ENCODE measurements around the gene PCDH9.

Gene PCDH9

DNA sequence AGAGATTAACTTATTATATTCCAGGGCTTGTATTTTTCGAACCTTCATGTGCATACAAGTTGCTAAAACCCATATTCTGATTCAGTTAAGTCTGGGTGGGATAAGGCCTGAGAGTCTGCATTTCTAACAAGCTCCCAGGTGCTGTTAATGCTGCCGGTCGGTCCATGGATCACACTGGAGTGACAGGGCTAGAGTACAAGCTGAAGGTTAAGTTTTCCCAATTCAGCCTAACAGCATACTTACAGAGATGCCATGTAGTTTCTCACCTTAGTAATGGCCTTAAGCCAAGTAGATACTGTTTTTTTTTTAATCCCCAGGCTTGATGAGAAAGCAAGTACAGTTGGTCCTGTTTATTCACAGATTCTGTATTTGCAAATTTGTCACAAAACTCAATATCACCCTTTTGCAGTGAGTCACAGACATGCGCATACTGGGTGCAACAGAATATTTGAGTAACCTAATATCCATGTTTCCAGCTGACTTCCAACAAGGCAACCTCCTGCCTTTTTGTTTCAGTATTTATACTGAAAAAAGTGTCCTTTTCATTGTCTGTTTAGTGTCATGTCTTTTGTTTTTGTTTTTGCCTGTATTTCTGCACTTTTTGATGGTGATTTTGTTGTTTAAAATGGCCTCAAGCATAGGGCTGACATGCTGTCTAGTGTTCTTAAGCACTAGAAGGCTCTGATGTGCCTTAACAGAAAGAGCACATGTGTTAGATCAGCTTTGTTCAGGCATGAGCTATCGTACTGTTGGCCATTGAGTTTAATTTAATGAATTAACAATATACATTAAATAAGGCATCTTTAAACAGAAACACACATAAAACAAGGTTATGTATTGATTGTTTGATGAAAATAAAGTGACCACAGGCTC is 875.0 kb downstream of the PCDH9 start:
- TF ChIP-seq TAF1 (IDR thresholded peaks at IDR 0.05; ENCODE audit: borderline replicate concordance, insufficient read depth, low read length) (no peak), SIN3A (IDR thresholded peaks at IDR 0.05; ENCODE audit: borderline replicate concordance, insufficient read depth, low read length) (no peak), POLR2AphosphoS5 (IDR thresholded peaks at IDR 0.05; ENCODE audit: low read depth, low read length) (no peak), FOXP2 (optimal IDR thresholded peaks at IDR 0.05; ENCODE audit: borderline replicate concordance, extremely low read depth, extremely low read length, insufficient read depth) (no peak)
- TF ChIP-seq, protein P1, sequence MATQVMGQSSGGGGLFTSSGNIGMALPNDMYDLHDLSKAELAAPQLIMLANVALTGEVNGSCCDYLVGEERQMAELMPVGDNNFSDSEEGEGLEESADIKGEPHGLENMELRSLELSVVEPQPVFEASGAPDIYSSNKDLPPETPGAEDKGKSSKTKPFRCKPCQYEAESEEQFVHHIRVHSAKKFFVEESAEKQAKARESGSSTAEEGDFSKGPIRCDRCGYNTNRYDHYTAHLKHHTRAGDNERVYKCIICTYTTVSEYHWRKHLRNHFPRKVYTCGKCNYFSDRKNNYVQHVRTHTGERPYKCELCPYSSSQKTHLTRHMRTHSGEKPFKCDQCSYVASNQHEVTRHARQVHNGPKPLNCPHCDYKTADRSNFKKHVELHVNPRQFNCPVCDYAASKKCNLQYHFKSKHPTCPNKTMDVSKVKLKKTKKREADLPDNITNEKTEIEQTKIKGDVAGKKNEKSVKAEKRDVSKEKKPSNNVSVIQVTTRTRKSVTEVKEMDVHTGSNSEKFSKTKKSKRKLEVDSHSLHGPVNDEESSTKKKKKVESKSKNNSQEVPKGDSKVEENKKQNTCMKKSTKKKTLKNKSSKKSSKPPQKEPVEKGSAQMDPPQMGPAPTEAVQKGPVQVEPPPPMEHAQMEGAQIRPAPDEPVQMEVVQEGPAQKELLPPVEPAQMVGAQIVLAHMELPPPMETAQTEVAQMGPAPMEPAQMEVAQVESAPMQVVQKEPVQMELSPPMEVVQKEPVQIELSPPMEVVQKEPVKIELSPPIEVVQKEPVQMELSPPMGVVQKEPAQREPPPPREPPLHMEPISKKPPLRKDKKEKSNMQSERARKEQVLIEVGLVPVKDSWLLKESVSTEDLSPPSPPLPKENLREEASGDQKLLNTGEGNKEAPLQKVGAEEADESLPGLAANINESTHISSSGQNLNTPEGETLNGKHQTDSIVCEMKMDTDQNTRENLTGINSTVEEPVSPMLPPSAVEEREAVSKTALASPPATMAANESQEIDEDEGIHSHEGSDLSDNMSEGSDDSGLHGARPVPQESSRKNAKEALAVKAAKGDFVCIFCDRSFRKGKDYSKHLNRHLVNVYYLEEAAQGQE (IDR thresholded peaks at IDR 0.05; ENCODE audit: insufficient read depth in 1 of 2, low read depth in 2 of 2, low read length in 2 of 2): no peak

DNA sequence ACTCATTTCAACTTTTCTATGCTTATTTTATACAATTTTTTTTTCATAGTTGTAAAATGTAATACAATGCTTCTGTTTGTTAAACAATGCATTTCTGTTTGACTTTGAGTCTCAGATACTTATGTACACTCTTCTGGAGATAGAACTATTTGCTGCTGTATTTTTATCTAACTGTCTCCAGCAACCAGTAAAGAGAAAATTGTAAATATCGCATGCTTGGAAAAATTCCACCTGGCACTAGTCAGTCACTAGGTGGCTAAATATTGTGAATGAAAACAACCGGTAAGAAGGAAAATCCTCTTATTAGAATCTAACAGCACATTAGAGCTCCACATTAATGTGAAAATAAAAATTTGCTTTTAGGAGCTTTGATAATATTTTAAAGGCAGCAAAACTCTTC is 876.5 kb downstream of the PCDH9 start:
- TF ChIP-seq FOXP2 (optimal IDR thresholded peaks at IDR 0.05; ENCODE audit: borderline replicate concordance, extremely low read depth, extremely low read length, insufficient read depth): no peak
- TF ChIP-seq SIN3A (IDR thresholded peaks at IDR 0.05; ENCODE audit: borderline replicate concordance, insufficient read depth, low read length): no peak
- no peak for TF ChIP-seq POLR2AphosphoS5 (IDR thresholded peaks at IDR 0.05; ENCODE audit: low read depth, low read length)
- TF ChIP-seq TAF1 (IDR thresholded peaks at IDR 0.05; ENCODE audit: borderline replicate concordance, insufficient read depth, low read length): no peak
- TF ChIP-seq, protein P1 (IDR thresholded peaks at IDR 0.05; ENCODE audit: insufficient read depth in 1 of 2, low read depth in 2 of 2, low read length in 2 of 2): no peak

GRCh38 chr13:66349966-66350365 is 880.2 kb downstream of the PCDH9 start:
- TF ChIP-seq SIN3A (IDR thresholded peaks at IDR 0.05; ENCODE audit: borderline replicate concordance, insufficient read depth, low read length) (no peak), TAF1 (IDR thresholded peaks at IDR 0.05; ENCODE audit: borderline replicate concordance, insufficient read depth, low read length) (no peak), POLR2AphosphoS5 (IDR thresholded peaks at IDR 0.05; ENCODE audit: low read depth, low read length) (no peak), FOXP2 (optimal IDR thresholded peaks at IDR 0.05; ENCODE audit: borderline replicate concordance, extremely low read depth, extremely low read length, insufficient read depth) (no peak)
- TF ChIP-seq, protein P1 (IDR thresholded peaks at IDR 0.05; ENCODE audit: insufficient read depth in 1 of 2, low read depth in 2 of 2, low read length in 2 of 2): no peak

- no peak for TF ChIP-seq TAF1 (IDR thresholded peaks at IDR 0.05; ENCODE audit: borderline replicate concordance, insufficient read depth, low read length)
- no peak for TF ChIP-seq FOXP2 (optimal IDR thresholded peaks at IDR 0.05; ENCODE audit: borderline replicate concordance, extremely low read depth, extremely low read length, insufficient read depth)
- TF ChIP-seq, protein P1 (IDR thresholded peaks at IDR 0.05; ENCODE audit: insufficient read depth in 1 of 2, low read depth in 2 of 2, low read length in 2 of 2): no peak
- TF ChIP-seq POLR2AphosphoS5 (IDR thresholded peaks at IDR 0.05; ENCODE audit: low read depth, low read length): no peak
- no peak for TF ChIP-seq SIN3A (IDR thresholded peaks at IDR 0.05; ENCODE audit: borderline replicate concordance, insufficient read depth, low read length)
Measured at GRCh38 chr13:66348745-66349690, 881.1 kb downstream of the PCDH9 start.
